Ovary (tissue), 9 donors: ENCODE results near the gene BLTP2. TPM values are rescaled to one million over a fixed set of nuclear protein-coding genes. Genes with fewer than 3 reads are reported as not detected.

Experiments
- polyA plus RNA-seq, 2 donors: library from polyadenylated mRNA; stranded (reverse); fragments of 200-250 nt in 1 of 2; fragments of 350-450 nt in 1 of 2; fragmentation: Illumina TruSeq in 1 of 2; extraction: RNeasy Lipid Tissue Mini Kit (QIAGEN cat#74804) in 1 of 2; gene quantifications; one replicate each; pipeline ENCODE4 v1.2.3, GENCODE V29; 2013 to 2014
- total RNA-seq, 7 donors: library from RNA; depleted of rRNA in 2 of 7; stranded (reverse); fragments of >200 nt in 2 of 7; fragmentation: NEBNext Ultra II Directional in 3 of 7; extraction: Animal tissue kit (Norgen Biotek cat#: 25700) in 3 of 7; gene quantifications; one replicate each; pipeline versions ENCODE4 v1.1.0 to v1.2.4, GENCODE V29; 2016 to 2023
- donor health status: DM: no; HTN: no; CAD: no; lungs with moderate emphysema.
- donor health status: DM: no; HTN: no; CAD: no.
- donor health status: Bipolar disorder and iron deficiency.
- donor health status: DM: yes; HTN: yes; CAD: no.
- donor health status: DM: no; HTN: no; CAD: no.
- donor health status: DM: yes; HTN: yes; CAD: no.

The BLTP2 gene
- total and polyA plus RNA-seq, 9 donors: 24.9 to 148 (median 93.2) TPM

Other genes starting within 250 kb of the BLTP2 start
- gene SLC46A1, start 238.9 kb downstream of the BLTP2 start, total RNA-seq: 10 to 100 TPM in 5 of 7 donors, 1 to 10 TPM in 2; 5.0 to 13.6 (median 12.2) TPM
- 10 to 100 TPM in 1 of 2 donors, 1 to 10 TPM in 1; 4.0 to 32.2 TPM for gene SLC46A1, start 238.9 kb downstream of the BLTP2 start, polyA plus RNA-seq
- under 1 TPM in 1 of 7 donors, not detected in 6; 0.95 TPM for gene SLC13A2, start 171.5 kb downstream of the BLTP2 start, total RNA-seq
- gene SLC13A2, start 171.5 kb downstream of the BLTP2 start, polyA plus RNA-seq: not detected
- gene FOXN1, start 138.8 kb downstream of the BLTP2 start, total RNA-seq: not detected
- not detected for gene FOXN1, start 138.8 kb downstream of the BLTP2 start, polyA plus RNA-seq
- gene UNC119, start 92.5 kb downstream of the BLTP2 start, total RNA-seq: 10 to 100 TPM; 14.4 to 27.3 (median 19.5) TPM
- gene UNC119, start 92.5 kb downstream of the BLTP2 start, polyA plus RNA-seq: 10 to 100 TPM; 18.6 to 19.3 TPM
- 10 to 100 TPM; 16.1 to 42.2 (median 33.5) TPM for gene PIGS, start 73.6 kb downstream of the BLTP2 start, total RNA-seq
- gene PIGS, start 73.6 kb downstream of the BLTP2 start, polyA plus RNA-seq: 10 to 100 TPM; 26.6 to 64.8 TPM
- gene ALDOC, start 68.3 kb downstream of the BLTP2 start, total RNA-seq: 10 to 100 TPM; 17.1 to 71.5 (median 28.4) TPM
- 10 to 100 TPM; 25.4 to 39.1 TPM for gene ALDOC, start 68.3 kb downstream of the BLTP2 start, polyA plus RNA-seq
- 1 to 10 TPM; 2.1 to 5.0 (median 3.3) TPM for gene SPAG5, start 46.1 kb downstream of the BLTP2 start, total RNA-seq
- 1 to 10 TPM; 2.9 to 3.8 TPM for gene SPAG5, start 46.1 kb downstream of the BLTP2 start, polyA plus RNA-seq
- gene RSKR, start 31.0 kb downstream of the BLTP2 start, total RNA-seq: 10 to 100 TPM in 3 of 7 donors, 1 to 10 TPM in 4; 3.6 to 16.2 (median 7.9) TPM
- 1 to 10 TPM; 4.1 to 8.7 TPM for gene RSKR, start 31.0 kb downstream of the BLTP2 start, polyA plus RNA-seq
- gene SDF2, start 16.7 kb upstream of the BLTP2 start, total RNA-seq: 10 to 100 TPM; 33.9 to 53.1 (median 46.7) TPM
- gene SDF2, start 16.7 kb upstream of the BLTP2 start, polyA plus RNA-seq: 100 to 1,000 TPM in 1 of 2 donors, 10 to 100 TPM in 1; 62.7 to 118 TPM
- 10 to 100 TPM; 42.3 to 83.8 (median 67.2) TPM for gene SUPT6H, start 17.0 kb upstream of the BLTP2 start, total RNA-seq
- gene SUPT6H, start 17.0 kb upstream of the BLTP2 start, polyA plus RNA-seq: 10 to 100 TPM; 34.8 to 80.1 TPM
- 1 to 10 TPM; 4.0 to 6.7 (median 5.0) TPM for gene PROCA1, start 66.7 kb upstream of the BLTP2 start, total RNA-seq
- gene PROCA1, start 66.7 kb upstream of the BLTP2 start, polyA plus RNA-seq: 1 to 10 TPM; 2.7 to 6.5 TPM
- 100 to 1,000 TPM; 149 to 222 (median 169) TPM for gene RAB34, start 72.7 kb upstream of the BLTP2 start, total RNA-seq
- 100 to 1,000 TPM; 196 to 208 TPM for gene RAB34, start 72.7 kb upstream of the BLTP2 start, polyA plus RNA-seq
- 1,000 to 10,000 TPM; 1,369 to 3,979 (median 2,659) TPM for gene RPL23A, start 74.8 kb upstream of the BLTP2 start, total RNA-seq
- gene RPL23A, start 74.8 kb upstream of the BLTP2 start, polyA plus RNA-seq: 1,000 to 10,000 TPM; 2,997 to 3,153 TPM
- 1 to 10 TPM in 6 of 7 donors, not detected in 1; 1.3 to 7.0 (median 1.6) TPM for gene TLCD1, start 81.1 kb upstream of the BLTP2 start, total RNA-seq
- 1 to 10 TPM in 1 of 2 donors, under 1 TPM in 1; 0.75 to 5.1 TPM for gene TLCD1, start 81.1 kb upstream of the BLTP2 start, polyA plus RNA-seq
- gene NEK8, start 83.6 kb upstream of the BLTP2 start, total RNA-seq: 1 to 10 TPM; 2.3 to 8.3 (median 3.4) TPM
- 1 to 10 TPM; 1.9 to 2.2 TPM for gene NEK8, start 83.6 kb upstream of the BLTP2 start, polyA plus RNA-seq
- 10 to 100 TPM; 12.9 to 61.3 (median 18.8) TPM for gene TRAF4, start 98.9 kb upstream of the BLTP2 start, total RNA-seq
- 1 to 10 TPM; 3.5 to 7.0 TPM for gene TRAF4, start 98.9 kb upstream of the BLTP2 start, polyA plus RNA-seq
- gene FAM222B, start 197.6 kb upstream of the BLTP2 start, total RNA-seq: 10 to 100 TPM in 5 of 7 donors, 1 to 10 TPM in 2; 8.0 to 19.8 (median 17.9) TPM
- gene FAM222B, start 197.6 kb upstream of the BLTP2 start, polyA plus RNA-seq: 10 to 100 TPM in 1 of 2 donors, 1 to 10 TPM in 1; 9.5 to 15.3 TPM
- 10 to 100 TPM; 18.8 to 33.4 (median 28.9) TPM for gene ERAL1, start 209.9 kb upstream of the BLTP2 start, total RNA-seq
- 10 to 100 TPM; 28.5 to 61.9 TPM for gene ERAL1, start 209.9 kb upstream of the BLTP2 start, polyA plus RNA-seq